HG03442 (cell line): ENCODE results near the gene ATRN.

Source experiments
- ATAC-seq: cut with Tn5 transposase; IDR thresholded peaks from one replicate; pipeline ENCODE4 v1.9.1; 2021; ENCODE audit warnings: mild to moderate bottlenecking, moderate library complexity; ENCODE audit not compliant: unreplicated experiment

Gene ATRN

DNA sequence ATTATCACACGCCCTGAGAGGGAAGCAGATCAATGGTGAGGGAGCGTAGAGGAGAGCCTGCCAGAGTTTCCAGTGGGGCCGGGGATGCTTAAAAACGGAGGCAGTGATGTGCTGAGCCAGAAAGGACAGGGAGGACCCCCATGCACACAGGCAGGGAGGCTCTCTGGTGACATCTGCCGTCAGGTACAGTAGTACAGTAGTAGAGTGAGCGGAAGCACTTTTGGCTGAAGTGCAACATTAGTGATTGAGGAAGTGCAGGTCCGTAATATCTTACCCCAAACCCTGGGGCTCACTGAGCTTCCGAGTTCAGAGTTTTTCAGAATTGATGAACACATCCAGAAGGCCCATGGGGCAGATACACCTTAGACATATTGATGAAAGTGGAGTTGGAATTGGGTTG lies 150.3 kb downstream of the ATRN start:
- ATAC-seq: no peak

DNA sequence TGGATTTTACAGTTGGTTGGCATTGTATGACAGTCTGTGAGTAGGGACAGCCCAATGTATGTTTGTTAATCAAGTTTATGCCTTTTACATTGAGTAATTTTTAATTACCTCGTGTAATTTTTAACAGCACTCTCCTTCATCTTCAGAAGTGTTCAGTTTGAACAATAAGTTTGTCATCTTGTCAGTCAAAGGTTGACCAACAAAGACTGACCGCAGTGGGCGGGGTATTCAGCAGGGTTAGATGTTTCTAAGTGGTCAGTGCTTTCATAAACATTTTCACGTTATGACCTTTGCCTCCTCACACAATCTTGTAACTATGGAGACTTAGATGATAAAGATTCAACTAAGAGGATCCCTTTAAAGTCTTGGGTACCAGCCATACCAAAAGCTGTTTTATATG lies 151.6 kb downstream of the ATRN start:
- no peak for ATAC-seq

DNA sequence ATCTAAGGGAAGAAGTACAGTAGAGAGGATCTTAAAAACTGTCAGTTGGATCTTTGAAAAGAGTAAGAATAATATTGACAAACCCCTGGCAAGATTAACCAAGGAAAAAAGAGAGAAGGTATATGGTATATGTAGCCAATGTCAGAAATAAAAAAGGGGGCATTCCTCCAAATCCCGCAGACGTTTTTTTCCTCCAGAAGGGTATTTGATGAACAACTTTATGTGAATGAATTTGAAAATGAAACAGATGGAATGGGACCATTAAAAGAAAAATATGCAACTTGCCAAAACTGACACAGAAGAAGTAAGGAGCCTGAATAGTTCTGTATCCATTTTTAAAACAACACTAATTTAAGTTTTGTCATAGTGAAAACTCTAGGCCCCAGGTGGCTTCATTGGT lies 156.7 kb downstream of the ATRN start:
- ATAC-seq: no peak

DNA sequence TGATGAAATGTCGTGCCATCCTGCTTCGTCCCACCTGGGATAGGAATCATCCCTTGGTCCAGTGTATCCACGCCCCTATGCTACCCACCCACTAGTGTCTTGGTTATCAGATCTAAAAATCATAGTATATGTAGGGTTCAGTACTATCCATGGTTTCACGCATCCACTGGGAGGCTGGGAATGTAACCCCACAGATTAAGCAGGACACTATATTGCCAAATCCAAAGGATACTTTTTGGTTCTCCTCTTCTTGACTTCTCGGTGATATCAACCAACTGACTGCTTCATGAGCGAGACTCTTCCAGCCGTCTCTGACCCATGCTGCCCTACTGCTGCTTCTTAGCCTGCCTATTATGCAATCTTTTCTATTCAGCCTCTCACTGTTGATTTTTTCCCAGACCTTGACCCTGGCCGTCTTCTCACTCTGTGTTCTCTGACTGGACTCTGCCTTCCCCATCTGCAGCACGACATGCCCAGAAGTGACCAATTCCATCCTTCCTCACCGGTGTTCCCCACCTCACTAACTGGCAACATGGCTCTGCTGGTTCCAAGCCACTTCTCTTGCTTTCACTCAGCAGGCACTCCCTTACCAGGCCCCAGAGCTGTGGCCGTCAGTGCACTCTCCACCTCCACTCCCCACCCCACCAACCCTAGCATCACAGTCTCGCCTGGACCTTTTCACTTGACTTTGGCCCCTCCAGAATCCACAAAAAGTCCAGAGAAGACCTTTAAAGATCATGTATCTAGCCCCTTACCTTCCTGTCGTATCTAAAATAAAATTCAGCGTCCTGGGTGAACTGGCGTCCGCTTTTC lies 157.9 kb downstream of the ATRN start:
- no peak for ATAC-seq

DNA sequence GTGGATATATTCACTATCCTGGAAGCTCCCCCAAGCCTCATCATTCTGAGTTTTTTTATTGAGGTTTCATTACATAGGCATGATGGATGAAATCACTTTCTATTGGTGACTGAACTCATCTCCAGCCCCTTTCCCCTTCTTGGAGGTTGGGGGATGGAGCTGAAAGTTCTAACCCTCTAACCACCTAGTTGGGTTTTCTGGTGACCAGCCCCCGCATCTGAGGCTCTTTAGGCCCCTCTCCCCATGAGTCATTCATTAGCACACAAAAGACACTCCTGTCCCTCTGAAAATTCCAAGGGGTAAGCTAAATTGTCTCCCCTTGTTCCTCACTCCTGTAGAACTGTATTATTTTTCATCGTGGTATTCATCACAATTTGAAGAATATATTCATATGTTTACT lies 159.1 kb downstream of the ATRN start:
- ATAC-seq: no peak

DNA sequence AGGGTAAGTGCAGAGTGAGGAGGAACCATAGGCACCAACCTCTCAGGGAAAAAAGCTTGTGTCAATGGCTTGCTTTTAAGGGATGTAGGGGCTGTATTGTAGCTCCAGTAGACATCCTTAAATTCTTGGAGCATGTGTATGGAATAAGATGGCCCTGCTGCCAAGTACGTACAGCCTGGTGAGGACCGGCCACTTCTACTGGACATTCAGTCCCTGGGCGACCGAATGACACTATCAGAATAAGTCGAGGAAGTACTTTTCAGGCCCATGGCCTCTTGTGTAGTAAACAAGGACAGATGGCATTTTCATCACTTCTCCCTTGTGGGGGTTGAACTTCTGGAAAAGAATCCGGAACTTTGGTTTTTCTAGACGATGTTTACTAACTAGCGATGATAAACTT lies 159.6 kb downstream of the ATRN start:
- no peak for ATAC-seq

DNA sequence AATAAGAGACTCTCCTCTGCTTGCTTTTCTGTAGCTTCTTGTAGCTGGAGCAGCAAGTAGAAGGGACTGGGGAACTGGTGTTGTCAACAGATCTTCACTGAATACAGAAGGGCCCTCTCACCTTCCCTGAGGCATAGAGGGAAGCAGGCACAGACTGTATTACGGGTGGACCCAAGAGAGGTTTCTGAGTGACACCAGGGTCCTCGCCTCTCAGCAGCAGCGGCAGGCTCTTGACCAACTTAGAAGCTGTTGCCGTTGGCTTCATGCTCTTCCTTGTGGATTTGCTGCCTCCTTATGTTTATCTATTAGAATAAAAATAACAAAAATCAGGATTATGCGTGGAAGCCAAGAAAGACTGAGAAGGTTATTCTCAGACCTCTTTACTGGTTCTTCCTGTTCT lies 160.7 kb downstream of the ATRN start:
- ATAC-seq: no peak

DNA sequence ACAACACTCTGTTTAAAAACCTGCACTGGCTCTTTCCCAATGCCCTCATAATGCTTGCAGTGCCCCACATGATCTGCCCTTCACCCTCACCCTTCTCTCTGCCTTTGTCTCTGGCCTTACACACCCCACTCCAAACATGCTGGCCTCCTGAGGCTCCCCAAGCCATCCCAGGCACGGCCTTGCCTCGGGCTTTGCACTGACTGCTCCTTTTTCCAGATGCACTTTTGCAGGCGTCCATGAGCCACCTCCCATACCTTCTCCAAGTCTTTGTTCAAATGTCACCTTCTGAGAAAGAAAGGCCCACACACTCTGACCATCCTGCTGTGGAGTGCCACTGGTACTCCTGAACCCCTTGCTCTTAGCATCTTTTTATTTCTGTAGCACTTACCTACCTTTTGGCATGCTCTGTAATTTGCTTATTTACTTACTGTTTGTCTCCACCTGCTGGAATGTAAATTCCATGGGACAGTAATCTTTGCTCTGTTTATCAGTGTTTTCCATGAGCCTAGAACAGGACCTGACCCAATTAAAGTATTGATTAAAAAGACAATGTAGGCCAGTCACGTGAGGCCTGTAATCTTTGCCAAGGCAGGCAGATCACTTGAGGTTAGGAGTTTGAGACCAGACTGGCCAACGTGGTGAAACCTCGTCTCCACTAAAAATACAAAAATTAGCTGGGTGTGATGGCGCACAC lies 161.6 kb downstream of the ATRN start:
- no peak for ATAC-seq

DNA sequence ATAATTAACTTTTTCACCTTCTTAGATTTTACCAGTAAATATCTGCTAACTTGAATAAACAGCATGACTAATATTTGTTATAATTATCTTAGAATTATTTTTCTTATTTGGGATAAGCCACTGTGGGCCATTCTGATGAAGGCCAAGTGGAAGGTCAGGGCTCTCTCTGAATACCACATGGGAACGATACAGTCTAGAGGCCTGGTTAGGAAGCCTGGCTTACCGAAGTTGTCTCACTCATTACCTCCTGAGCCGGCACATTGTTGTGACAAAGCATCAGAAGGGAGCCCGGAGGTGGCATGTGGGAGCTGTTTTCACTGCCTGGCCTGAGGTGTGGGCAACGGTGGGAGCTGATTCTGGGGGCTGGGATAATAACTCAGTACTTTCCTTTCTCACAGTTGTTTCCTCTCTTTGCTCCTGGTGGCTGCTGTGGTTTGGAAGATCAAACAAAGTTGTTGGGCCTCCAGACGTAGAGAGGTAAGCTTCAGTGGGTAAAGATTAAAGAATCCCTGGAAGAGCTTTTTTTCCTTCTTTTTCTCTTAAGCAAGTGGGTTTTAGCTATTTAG lies 163.2 kb downstream of the ATRN start:
- ATAC-seq: no peak

DNA sequence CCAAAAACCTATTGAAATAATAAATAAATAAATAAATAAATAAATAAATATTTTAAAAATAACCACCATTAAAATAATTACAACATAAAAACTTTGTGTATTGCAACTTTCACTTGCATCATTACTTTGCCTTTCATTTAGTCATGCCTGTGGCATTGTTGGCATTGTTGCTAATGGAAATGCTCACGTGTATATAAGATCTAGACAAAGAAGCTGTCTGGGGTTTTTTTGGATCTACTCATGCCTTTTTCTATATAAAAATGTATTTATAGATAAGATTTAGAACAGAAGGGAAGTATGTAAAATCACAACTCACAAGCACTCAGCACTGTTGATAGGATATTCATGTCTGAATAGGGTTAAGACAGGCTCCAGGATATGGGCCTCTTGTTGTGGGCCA lies 164.5 kb downstream of the ATRN start:
- no peak for ATAC-seq

DNA sequence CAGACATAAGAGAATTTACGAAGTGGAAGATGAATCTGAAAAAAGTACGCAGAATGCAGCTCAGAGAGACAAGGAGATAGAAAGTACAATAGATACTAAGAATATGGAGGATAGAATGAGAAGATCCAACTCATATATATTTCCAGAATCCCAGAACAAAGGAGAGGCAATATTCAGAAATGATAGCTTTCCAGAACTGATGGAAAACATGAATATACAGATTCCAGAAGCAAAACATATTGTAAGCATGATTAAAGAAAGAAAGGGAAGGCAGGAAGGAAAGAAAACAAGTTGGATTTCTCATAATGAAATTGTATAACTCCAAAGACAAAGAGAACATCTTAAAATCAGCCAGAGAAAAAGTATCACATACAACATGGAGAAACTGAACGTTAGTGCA lies 169.4 kb downstream of the ATRN start:
- ATAC-seq: no peak

DNA sequence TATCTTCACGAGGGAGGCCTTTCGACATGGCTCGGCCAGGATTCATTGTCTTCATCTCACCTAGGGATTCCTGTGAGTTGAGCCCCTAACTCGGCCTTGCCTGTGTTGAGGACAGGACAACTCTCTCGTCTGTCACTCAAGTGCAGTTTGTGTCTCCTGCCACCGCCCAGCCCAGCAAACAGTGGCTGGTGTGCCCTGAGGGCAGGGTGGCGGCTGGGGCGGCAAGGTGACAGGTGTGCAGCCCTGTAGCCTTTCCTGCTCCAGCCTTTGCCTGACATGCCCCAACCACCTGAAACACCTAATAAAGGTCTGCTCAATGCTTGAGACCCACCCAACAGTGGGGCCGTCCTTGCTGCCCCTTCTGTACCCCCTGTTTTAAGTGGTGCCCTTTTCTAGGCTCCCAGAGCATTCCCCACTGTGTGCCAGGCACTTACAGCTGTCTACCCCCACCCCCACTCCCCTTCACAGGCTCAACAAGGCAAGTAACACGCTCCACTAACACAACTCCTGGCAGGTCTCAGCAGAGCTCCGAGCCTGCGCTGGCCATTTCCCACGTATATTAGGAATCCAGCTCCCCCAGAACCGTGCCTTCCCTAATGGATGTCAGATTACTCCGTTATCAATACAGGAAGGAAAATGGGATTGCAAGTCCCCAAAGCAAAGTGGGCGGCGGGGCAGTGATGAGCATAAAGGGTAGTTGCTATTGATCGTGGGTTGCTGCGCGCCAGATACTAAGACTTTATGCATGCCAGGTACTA lies 174.7 kb downstream of the ATRN start:
- no peak for ATAC-seq

DNA sequence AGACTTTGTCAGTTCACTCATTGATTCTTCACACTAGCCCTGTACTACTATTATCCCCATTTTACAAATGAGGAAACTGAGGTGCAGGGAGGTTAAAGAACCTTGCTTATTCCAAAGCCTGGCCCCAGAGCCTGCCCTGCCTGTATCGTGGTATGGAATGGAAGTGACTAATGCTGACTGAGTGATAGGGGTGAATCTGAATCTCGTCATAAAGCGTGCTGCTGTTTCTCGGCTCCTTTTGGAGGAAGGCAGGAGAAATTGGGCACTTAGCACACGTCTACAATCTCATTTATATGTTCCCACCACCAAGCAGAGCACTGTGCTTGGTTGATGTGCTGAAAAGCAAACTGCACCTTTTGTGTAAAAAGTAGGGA lies 175.2 kb downstream of the ATRN start:
- ATAC-seq: no peak

DNA sequence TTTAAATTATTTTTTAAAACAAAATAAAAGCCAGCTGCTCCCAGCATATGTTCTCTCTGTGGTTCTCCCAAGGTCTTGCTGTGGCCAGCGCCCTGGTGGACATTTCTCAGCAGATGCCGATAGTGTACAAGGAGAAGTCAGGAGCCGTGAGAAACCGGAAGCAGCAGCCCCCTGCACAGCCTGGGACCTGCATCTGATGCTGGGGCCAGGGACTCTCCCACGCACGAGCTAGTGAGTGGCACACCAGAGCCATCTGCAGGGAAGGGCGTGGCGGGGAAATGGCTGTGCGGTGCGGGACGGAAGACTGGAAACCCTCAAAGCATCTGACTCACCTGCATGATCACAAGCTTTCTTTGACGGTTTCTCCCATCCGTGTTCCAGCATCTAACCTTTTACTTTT lies 175.8 kb downstream of the ATRN start:
- no peak for ATAC-seq

DNA sequence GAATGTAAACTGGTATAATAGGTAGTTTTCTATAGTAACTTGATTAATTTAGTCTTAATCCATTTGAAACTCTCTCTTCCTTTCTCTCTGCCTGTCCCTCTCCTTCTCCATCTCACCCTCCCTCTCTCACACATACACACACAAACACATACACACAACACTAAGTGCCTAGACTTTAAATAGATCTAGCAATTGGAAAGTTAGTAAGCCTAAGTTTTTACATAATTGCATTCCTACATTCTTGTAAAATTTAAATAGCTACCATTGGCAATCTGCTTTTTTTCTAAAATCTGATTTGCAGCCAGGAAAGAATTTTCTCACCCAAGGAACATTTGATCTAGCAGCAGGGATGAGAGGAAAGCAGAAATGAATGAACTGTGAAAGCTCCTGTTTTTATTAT lies 176.7 kb downstream of the ATRN start:
- ATAC-seq: no peak

DNA sequence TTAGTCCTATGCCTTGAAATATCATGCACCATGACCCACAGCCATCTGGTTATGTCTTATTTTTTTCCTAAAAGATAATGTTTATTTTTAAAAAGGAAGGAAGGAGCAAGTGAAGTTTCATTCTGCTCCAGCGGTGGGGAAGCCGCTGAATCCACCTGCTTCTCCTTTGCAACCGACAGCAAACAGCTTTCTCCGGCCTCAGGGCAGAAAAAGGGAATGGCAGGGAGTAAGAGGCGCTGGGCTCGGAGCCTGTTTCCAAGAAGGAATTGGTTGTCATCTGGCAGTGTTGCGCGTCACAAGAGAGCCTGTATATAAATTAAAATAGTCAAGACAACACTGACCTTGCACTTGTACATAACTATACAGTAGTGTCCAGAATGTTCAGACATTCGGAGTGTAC lies 178.1 kb downstream of the ATRN start:
- no peak for ATAC-seq

DNA sequence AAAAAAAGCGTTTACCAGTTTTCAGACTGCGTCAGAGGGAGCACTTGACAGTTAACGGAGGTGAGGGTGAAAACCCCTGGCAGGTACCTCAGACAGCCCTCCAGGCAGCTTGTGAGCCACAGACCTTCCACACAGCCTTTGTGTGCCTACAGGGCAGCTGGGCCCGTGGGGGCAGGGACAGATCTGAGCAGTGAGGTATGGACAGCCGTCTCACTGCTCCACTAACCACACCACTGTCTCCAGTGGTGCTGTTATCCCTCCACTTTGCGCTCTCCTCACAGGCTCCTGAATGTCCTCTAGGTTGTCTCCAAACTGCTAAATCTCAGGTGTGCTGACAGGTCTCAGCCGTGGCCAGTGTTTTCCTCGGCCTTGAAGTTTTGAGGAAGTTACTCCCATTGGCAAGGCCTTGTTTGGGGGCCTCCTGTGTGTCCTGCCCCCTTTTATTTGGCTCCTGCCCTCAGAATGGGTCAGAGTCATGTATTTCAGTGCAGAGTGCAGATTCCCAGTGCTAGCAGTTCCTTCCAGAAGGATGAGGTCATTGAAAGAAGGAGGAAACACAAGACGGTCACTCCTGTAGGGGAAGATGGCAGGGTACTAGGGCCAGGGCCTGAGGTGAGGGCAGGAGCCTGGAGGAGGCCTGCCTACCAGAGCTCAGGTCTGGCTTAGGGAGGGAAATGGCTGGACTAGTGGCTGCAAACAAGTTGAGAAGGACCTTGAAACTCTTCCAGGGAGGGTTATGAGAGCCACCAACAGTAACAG lies 180.6 kb downstream of the ATRN start:
- ATAC-seq: no peak

DNA sequence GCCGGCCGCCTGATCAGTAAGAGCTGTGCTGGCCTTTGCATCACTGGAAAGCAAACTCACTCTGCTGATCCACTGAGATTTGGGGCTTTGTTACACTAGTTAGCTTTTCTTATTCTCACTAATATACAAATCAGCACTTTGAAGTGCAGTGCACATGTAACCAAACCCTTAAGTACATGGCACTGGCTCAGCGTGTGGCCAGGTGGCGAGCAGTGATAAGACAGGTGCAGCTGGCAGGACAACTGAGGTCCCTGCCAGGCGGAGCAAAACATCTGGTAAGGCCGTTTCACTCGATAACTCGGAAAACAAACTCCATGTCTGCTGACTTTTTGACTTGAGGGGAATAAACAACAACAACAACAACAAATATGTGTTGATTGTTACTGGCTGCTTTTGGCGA lies 181.4 kb downstream of the ATRN start:
- no peak for ATAC-seq

DNA sequence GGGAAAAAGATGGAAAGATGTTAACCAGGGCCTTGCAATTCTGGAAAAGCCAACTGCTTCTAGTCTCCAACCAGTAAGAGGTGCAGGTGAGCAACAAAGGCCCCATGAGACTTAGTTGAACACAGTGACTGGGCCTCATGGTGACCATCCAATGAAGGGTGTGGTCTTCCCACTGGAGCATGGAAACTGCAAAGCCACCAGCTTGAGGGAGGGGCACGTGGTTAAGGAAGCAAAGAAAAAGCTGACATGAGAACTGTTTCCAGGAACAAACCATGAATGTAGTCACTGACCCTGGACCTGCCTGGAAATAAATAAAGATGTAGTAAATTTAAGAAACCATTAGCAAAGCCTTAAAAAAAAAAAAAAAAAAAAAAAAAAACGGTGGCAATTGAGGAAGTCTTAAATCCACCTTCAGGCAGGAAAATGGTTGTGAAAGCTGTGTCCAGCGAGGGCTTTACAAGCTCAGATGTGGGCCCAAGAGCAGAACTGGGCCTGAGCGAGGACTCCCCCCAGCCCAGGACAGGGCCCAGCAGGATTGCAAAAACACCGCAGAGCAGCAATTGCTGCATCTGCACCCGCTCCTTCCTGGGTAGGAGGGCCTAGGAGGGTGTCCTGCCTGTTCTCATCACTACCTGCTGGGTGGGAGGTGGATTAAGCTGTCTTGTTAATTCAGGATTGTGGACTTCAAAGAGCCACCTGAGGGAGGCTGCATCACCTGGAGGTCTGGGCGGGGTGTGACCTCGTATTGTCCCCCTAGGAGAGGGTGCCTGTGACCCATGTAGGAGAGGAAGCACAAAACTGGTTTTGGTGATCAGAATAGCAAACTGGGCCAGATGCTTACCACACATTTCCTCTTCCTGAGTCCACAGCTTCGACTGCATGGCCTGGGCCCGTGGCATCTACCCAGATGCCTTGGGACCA lies 182.1 kb downstream of the ATRN start:
- ATAC-seq: no peak

DNA sequence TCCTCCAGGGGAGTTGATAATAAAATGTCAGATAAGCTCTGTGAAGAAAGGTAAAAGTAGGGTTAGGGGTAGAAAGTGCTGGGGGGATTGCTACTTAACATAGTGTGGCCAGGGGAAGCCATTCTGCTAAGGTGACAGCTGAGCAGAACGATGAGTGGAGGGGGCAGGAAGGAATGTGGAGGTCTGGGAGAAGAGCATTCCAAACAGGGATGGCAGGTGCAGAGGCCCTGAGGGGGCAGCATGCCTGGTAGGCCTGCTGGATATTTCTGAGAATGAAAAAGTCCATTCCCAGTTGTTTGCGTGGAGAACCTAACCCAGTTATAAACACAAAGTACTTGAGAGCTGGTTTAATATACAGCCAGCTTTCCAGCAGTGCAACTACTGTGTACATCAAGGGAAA lies 183.1 kb downstream of the ATRN start:
- no peak for ATAC-seq
